GM19467 (cell line): ENCODE data around the gene CDK6.
"Not testable (repeated sequence)": the region's sequence is repeated elsewhere in the genome, so short reads cannot be mapped to it uniquely, and the experiment has no call there.

Experiments
- ATAC-seq: cut with Tn5 transposase; IDR thresholded peaks from one replicate; pipeline ENCODE4 v1.9.1; 2021; ENCODE audit warnings: mild to moderate bottlenecking, moderate library complexity; ENCODE audit not compliant: unreplicated experiment

CDK6 gene

GRCh38 chr7:92604517-92604916 lies 231.9 kb downstream of the CDK6 start:
- not testable (repeated sequence) for ATAC-seq

- no peak for ATAC-seq
Measured at GRCh38 chr7:92603089-92603445, 233.3 kb downstream of the CDK6 start.

GRCh38 chr7:92602352-92603088 lies 233.9 kb downstream of the CDK6 start:
- no peak for ATAC-seq

- ATAC-seq, result no peak
Measured at GRCh38 chr7:92598310-92598981, 237.9 kb downstream of the CDK6 start.

- ATAC-seq, result no peak
Measured at GRCh38 chr7:92595281-92595680, 241.1 kb downstream of the CDK6 start.

- no peak for ATAC-seq
Measured at GRCh38 chr7:92594746-92595145, 241.6 kb downstream of the CDK6 start.

GRCh38 chr7:92590711-92591310 lies 245.6 kb downstream of the CDK6 start:
- ATAC-seq, result no peak

GRCh38 chr7:92589056-92589455 lies 247.3 kb downstream of the CDK6 start:
- ATAC-seq, result no peak

GRCh38 chr7:92588561-92588960 lies 247.8 kb downstream of the CDK6 start:
- no peak for ATAC-seq

GRCh38 chr7:92586841-92587240 lies 249.5 kb downstream of the CDK6 start:
- ATAC-seq, result no peak

- no peak for ATAC-seq
Measured at GRCh38 chr7:92586403-92586802, 250.0 kb downstream of the CDK6 start.

GRCh38 chr7:92584953-92585352 lies 251.4 kb downstream of the CDK6 start:
- ATAC-seq, result no peak

GRCh38 chr7:92582948-92583347 lies 253.4 kb downstream of the CDK6 start:
- ATAC-seq, result no peak

- no peak for ATAC-seq
Measured at GRCh38 chr7:92576296-92576695, 260.1 kb downstream of the CDK6 start.

GRCh38 chr7:92569137-92569536 lies 267.2 kb downstream of the CDK6 start:
- no peak for ATAC-seq

- ATAC-seq, result no peak
Measured at GRCh38 chr7:92567460-92567859, 268.9 kb downstream of the CDK6 start.

GRCh38 chr7:92563345-92563744 lies 273.0 kb downstream of the CDK6 start:
- ATAC-seq, result no peak

GRCh38 chr7:92560602-92561001 lies 275.8 kb downstream of the CDK6 start:
- no peak for ATAC-seq

GRCh38 chr7:92557808-92558362 lies 278.5 kb downstream of the CDK6 start:
- ATAC-seq, result no peak

- ATAC-seq, result no peak
Measured at GRCh38 chr7:92557249-92557648, 279.1 kb downstream of the CDK6 start.
